Islet of Langerhans (tissue), 1 donor: ENCODE data around the gene ERVFRD-1.
"Not testable (repeated sequence)": the region's sequence is repeated elsewhere in the genome, so short reads cannot be mapped to it uniquely, and the experiment has no call there.

Experiments
- FAIRE-seq: peaks from one replicate; lab custom pipeline; 2011; peaks lifted over from hg19 to GRCh38; lab: Jason Lieb, UNC

Gene ERVFRD-1

DNA sequence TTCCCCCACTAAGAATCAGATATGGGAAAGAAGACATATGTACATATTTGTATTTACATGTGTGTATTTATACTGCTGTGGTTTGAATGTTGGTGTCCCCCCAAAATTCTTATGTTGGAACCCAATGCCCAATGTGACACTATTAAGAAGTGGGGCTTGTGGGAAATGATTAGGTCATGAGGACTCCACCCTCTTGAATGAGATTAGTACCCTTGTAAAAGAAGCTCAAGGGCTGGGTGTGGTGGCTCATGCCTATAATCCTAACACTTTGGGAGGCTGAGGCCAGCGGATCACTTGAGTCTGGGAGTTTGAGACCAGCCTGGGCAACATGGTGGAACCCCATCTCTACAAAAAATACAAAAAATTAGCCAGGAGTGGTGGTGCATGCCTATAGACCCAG, 21.8 kb downstream of the ERVFRD-1 start:
- no peak for FAIRE-seq

DNA sequence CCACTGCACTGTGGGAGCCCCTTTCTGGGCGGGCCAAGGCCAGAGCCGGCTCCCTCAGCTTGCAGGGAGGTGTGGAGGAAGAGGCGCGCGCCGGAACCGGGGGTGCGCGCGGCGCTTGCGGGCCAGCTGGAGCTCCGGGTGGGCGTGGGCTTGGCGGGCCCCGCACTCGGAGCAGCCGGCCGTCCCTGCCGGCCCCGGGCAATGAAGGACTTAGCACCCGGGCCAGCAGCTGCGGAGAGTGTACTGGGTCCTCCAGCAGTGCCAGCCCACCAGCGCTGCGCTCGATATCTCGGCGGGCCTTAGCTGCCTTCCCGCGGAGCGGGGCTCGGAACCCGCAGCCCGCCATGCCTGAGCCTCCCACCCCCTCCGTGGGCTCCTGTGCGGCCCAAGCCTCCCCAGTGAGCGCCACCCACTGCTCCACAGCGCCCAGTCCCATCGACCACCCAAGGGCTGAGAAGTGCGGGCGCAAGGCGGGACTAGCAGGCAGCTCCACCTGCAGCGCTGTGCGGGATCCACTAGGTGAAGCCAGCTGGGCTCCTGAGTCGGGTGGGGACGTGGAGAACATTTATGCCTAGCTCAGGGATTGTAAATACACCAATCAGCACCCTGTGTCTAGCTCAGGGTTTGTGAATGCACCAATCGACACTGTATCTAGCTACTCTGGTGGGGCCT, 24.2 kb downstream of the ERVFRD-1 start:
- FAIRE-seq: not testable (repeated sequence)

DNA sequence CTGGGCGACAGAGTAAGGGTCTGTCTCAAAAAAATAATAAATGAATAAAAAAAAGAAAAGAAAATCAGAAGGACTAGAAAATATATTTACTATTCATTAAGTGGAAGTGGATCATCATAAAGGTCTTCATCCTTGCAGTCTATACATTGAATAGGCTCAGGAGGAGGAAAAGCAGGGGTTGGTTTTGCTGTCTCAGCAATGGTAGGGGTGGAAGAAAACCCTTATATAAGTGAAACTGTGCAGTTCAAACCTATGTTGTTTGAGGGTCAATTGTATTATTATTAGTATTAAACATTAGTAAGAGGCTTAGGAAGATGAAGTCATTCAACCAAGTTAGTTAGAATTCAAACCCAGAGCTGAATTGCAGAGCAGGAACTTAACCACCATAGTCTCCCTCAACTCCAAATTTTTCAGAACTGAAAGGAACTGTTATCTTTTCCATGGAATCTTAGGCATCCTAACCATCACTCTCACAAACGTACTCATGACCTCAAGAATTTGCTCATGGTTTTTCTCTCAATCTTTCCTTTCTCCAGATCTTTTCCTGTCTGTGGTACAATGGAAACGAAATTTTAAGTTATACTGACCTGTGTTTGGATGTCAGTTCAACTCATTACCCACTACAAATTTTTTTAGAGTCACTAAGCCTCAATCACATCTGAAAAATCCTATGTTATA, 25.6 kb downstream of the ERVFRD-1 start:
- FAIRE-seq: no peak

DNA sequence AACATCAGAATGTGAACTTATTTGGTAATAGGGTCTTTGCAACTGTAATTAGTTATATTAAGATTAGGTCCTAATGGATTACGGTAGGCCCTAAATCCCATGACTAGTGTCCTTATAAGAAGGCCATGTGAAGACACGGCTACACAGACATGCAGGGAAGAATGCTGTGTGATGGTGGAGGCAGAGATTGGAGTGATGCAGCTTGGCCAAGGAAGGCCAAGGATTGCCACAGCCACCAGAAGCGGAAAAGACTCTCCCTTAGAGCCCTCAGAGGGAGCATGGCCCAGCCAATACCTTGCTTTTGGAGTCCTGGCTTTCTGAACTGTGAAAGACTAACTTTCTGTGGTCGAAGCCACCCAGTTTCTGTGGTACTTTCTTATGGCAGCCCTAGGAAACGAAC, 27.6 kb downstream of the ERVFRD-1 start:
- no peak for FAIRE-seq

DNA sequence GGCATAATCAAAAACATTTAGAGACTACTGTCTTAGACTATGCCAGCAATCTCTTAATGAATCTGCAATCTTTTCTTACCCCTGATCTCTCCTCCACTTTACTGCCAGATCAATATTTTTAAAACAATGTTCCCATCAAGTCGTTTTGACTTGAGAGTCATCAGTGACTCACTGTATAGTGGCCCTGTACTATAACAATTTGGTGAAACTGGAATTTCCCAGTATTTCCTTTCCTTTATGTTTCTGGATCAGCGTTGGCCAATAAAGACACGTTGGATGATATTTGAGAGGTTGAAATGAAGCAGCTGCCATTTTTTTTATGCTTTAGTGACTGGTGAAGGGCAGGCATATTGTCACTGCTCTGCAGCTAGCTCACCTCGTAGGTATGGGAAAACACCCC, 28.0 kb downstream of the ERVFRD-1 start:
- FAIRE-seq: no peak

DNA sequence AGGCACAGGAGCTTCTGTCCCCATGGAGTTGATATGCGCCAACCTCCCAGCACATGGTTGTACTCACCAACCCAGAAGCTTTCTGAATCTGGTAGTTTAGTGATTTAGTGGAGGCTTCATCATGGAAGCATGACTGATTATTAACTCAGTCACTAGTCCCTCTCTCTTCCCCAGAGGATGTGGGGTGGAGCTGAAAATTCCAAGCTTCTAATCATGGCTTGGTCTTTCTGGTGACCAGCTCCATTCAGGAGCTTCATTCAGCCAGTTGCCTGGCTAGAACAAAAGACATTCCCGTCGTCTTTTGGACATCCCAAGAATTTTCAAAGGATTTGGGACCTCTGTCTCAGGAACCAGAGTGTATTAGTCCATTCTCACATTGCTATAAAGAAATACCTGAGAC, 31.2 kb downstream of the ERVFRD-1 start:
- no peak for FAIRE-seq

DNA sequence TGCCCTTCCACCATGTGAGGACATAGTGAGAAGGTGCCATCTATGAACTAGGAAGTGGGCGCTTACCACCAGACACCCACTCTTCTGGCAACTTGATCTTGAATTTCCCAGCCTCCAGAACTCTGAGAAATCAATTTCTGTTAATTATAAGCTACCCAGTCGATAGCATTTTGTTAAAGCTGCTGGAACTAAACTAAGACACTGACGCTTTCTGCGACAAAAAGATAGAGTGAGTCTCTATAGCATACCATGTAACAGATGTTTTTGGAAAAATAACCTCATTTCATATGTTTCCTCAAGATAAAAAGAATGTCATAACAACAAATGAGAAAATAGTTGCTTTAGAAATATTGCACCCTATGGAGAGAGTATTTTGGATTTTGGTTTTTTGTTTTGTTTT, 33.3 kb downstream of the ERVFRD-1 start:
- no peak for FAIRE-seq

DNA sequence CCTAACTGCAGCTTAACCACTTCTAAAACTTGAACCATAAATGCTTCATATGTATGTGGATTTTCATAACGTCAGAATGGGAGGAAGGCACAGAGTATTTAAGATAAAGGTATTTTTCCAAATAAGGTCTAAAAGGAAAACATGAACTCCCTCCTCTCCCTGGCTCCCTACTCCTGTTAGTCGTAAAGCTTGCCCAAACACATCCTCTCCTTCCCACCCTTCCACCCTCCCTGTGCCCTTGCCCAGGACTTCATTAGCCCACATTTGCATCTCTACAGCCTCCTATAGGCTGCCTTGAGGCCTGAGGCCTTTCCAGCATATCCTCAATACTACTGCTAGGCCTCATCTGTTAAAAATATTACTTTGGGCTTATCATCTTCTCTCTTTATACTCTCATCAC, 35.0 kb downstream of the ERVFRD-1 start:
- no peak for FAIRE-seq

DNA sequence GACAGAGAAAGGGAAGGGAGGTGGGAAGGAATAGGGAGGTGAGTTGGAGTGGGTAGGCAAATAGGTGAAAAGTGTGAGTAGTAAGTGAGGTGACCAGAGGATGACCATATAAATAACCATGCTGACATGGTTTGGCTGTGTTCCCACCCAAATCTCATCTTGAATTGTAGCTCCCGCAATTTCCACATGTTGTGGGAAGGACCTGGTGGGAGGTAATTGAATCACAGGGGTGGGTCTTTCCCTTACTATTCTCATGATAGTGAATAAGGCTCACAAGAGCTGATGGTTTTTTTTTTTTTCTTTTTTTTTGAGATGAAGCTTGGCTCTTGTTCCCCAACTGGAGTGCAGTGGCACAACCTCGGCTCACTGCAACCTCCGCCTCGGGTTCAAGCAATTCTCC, 39.4 kb downstream of the ERVFRD-1 start:
- no peak for FAIRE-seq

DNA sequence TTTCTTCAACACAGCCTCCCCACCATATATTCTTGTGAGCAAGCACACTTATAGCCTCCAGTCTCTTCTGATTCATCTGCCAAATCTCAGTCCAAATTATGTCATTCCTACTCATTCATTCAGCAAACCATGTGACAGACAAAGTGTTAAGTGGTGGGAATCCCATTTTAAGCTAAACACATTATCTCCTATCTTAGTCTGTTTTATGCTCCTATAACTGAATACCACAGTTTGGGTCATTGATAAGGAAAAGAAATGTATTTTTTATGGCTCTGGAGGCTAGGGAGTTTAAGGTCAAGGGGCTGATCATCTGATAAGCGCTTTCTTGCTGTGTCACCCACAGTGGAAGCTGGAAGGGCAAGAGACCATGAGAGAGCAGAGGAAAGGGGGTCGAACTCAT, 41.8 kb downstream of the ERVFRD-1 start:
- FAIRE-seq: no peak

DNA sequence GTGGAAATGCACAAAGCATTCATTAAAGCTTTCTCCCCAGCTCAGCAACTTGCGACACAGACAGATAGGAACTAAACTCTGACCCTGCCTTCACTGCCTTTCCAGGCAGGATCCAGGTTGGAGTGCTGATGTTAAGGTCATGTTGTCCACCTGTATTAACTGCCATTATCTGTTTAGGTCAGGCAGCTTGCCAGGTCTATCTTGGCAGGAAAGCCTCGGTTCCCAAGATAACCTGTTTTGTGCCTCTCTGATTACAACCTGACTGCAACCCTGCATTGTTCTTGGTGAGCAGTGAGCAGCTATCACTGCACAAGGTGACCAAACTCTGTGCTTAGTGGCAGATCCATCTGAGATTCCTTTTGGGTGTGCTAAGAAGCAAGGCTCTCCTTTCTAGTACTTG, 44.2 kb downstream of the ERVFRD-1 start:
- no peak for FAIRE-seq

DNA sequence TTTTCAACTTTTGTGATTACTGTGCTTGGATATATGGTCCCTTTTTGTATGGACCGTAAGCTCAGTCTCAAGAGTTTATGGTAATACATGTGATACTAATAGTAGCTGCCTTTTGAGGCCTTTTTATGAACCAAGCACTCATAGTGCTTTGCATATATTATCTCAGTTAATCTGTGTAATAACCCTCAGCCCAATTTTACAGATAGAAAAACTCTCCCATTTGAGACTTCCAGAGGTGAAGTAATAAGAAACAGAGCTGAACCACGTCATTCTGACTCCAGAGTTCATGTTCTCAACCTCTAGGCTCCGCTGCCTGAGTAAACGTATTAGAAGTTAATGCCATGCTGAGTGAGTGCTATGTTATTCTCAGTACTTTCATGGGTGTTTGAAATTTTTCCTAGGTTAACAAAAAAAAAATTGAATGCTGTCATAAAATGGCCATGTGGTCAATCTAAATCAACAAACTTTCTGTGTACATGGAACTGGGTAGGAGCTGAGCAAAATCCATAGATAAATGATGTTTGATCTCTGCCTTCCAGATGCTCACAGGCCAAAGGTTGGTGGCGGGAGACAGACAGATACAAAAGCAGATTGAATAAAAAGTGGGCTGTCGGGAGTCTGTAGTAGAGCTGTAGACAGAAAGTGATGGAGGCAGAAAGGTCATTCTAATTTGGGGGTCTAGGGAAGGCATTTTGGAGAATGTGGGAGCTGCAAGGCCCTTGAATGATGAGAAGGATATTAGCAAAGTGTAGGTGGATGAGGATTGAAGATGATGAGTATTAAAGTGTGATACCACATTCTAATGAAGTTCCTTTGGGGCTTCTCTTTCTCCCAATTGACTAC, 44.8 kb downstream of the ERVFRD-1 start:
- no peak for FAIRE-seq

DNA sequence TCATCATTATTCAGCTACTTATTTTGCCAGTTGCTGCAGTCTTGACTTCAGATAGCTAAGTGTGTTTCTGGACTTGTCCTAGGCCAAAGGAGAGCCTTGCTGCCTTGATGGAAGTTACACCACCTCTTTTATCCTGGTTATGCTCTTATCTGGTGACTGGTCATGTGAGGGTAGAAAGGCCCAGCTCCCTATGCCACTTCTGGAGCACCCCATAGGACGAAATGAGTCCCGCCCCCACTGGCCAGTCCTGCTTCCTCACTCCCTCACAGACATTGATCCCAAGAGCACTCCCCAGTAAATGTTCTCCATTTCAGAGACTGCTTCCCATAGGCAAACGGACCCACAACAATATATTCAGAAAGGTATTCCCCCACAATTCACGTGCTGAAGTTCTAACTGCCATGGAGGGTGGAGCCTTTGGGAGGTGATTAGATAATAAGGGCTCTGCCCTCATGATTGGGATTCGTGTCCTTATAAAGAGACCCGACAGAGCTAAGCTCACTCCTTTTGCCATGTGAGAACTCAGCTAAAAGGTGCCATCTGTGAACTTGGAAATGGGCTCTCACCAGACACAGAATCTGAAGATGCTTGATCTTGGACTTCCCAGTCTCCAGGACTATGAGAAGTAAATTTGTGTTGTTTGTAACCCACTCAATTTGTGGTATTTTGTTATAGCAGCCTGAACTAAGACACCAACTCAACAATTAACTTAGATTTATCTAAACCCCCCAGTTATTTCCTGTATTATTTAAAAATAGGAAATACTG, 45.9 kb downstream of the ERVFRD-1 start:
- FAIRE-seq: no peak

DNA sequence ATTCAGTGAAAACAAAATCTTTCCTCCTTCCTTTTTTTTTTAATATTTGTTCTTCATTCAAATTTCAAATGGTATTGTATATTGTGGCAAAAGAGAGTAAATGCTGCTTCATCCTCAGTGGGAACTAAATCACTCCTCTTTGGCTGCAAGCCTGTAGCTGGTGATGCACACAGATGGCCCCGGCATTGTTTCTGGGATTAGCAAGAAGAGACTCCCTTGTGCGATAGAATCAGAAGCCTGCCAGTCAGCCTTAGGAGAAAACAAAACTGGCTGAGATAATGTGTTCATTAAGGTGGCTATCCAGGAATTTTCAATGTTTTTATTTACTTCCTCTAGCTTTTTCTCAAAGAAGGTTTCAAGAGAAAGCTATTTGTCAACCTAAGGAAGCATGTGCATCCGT, 46.7 kb downstream of the ERVFRD-1 start:
- FAIRE-seq: no peak

DNA sequence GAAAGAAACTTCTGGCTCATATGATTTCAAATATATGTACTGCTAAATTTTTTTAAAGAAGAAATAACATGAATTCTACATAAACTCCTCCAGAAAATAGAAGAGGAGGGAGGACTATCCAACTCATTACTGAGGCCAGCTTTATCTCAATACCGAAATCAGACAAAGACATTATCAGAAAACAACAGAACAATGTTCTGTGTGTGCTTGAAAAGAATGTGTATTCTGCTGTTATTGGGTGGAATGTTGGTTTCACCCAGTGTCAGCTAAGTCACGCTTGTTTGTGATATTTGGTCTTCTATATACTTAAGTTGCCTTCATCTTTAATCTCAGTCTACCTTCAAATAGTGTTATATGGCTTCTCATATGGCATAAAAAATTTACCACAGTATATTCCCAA, 48.8 kb downstream of the ERVFRD-1 start:
- no peak for FAIRE-seq

DNA sequence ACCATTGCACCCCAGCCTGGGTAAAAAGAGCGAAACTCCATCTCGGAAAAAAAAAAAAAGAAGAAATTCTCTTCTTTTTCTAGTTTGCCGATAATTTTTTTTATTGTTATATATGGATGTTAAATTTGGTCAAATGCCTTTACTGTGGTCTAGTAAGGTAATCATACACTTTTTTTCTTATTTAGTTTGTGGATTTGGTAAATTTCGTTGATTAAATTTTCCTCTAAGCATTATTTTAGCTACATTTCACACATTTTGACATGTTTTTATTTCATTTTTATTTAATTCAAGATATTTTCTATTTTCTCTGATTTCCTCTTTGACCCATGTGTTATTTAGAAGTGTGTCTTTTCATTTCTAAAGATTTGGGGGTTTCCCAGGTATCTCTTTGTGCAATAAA, 49.4 kb downstream of the ERVFRD-1 start:
- FAIRE-seq: no peak

DNA sequence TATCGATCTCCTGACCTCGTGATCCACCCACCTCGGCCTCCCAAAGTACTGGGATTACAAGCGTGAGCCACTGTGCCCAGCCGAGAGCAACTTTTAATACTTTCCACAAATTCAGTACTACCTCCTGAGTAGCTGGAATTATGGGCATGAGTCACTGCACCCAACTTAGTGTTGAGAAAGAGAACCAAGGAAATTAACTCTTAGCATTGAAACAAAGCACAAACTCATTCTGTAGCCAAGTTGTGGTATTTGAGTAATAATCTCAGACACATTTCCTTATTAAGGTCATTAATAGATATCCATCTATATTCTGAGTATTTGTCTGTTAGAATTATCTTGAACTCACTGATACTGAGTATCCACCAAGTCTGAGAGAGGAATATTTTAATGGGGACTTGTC, 53.1 kb downstream of the ERVFRD-1 start:
- FAIRE-seq: no peak

DNA sequence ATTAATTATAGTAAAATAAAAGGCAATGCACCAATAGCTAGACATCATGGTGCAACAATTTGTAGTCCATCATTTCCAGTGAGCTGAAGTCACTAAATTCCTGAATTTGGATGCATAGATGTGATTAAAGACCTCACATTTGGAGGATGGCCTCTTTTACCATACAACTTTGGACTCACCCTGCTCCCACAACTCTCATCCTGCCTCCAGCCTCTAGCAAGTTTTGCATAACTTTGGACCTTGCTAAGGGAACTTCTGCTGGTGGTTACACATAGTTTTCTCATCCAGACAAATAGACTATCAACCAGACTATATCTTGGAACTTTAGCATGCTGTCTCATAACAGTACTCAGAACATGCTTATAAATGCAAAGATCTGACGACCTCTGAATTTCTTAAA, 54.7 kb downstream of the ERVFRD-1 start:
- no peak for FAIRE-seq

DNA sequence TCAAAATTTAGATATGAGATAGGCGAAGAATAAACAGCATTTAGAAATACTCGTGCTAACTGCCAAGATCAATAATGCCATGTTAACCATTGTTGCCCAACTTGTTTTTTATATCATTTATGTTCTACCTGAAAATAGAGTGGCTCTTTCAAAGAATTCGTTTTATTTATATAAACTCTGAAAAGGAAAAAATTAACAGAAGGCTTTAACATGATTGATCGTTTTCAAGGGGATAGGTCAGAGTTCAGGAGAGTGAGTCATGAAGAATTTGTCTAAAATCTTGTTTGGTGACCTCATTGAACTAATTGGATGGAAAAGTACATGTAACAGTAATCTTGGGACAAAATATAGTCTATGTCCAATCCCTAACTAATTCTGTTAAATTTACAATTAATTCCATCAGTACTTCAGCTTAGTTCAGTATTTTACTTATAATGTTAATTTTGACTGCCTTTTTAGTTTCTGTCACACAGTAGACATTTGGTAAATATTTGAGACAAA, 56.3 kb downstream of the ERVFRD-1 start:
- FAIRE-seq: no peak

DNA sequence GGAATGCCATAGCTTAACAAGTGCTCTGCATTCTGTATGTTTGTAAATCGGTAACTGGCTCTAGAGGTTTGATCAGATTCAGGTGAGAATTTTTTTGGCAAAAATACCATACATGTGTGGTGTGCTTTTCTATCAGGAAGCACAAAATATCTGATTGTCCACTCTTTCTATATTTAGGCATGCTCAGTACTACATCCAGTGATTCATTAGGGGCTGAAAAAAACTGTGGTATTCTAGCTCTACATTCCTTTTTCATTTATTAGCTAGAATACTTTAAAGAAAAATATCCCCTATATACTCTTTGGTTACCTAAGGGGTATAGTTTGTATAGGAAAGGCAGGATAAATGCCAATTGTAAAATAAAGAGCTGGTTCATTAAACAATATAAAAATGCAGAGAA, 56.8 kb downstream of the ERVFRD-1 start:
- FAIRE-seq: no peak

DNA sequence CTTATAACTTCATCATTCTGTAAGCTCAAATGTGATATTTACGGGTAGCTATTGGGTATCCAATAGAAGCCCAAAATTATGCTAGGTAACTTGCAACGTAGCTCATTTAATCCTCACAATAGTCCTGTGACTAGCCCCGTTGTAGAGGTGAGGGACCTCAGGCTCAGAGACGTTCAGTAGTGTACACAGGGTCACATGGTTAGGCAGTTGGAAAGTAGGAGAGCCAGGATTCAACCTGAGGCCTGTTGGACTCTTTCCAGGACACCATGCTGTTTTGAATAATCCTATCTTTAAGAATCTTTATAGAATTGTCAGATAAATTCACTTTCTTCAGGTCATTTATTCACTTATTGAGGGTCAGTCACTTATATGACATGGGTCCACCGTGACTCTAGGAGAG, 58.2 kb downstream of the ERVFRD-1 start:
- no peak for FAIRE-seq
